Neuronal stem cell (in vitro differentiated cells): ENCODE data around the gene FANCM.
A peak's percentile ranks its signal among the peaks of the same experiment; 100 is the strongest.

Source experiments
- DNase-seq: peaks from one replicate; pipeline ENCODE4 v3.0.0-alpha.2; 2013; ENCODE audit warnings: low spot score
- H2AFZ ChIP-seq: one replicate; pipeline ENCODE4 v1.6.1; 2013; ENCODE audit warnings: mild to moderate bottlenecking, low read length, inconsistent platforms
- H2AK5ac ChIP-seq: 2 replicates; pipeline ENCODE4 v1.6.1; 2013; ENCODE audit warnings: low read depth, mild to moderate bottlenecking, inconsistent platforms, low read length, moderate library complexity, mixed read lengths
- H2BK120ac ChIP-seq: 2 replicates; pipeline ENCODE4 v1.6.1; 2013; ENCODE audit warnings: low read depth, mild to moderate bottlenecking, inconsistent platforms, low read length, moderate library complexity, mixed read lengths
- H2BK12ac ChIP-seq: one replicate; pipeline ENCODE4 v1.6.1; 2013; ENCODE audit warnings: low read length, inconsistent platforms
- H2BK15ac ChIP-seq: 2 replicates; pipeline ENCODE4 v1.6.1; 2013; ENCODE audit warnings: mild to moderate bottlenecking, low read length, inconsistent platforms, mixed read lengths
- H2BK5ac ChIP-seq: one replicate; pipeline ENCODE4 v1.6.1; 2013; ENCODE audit warnings: inconsistent platforms, mild to moderate bottlenecking, low read length, moderate library complexity
- H3K14ac ChIP-seq: one replicate; pipeline ENCODE4 v1.6.1; 2013; ENCODE audit warnings: low read length, inconsistent platforms
- H3K18ac ChIP-seq: 2 replicates; pipeline ENCODE4 v1.6.1; 2013; ENCODE audit warnings: low read length, inconsistent platforms
- H3K23ac ChIP-seq: 2 replicates; pipeline ENCODE4 v1.6.1; 2013; ENCODE audit warnings: low read depth, mild to moderate bottlenecking, mixed read lengths, low read length, inconsistent platforms; ENCODE audit not compliant: poor library complexity
- H3K27ac ChIP-seq: replicated peaks from 3 replicates; pipeline ENCODE4 v1.5.1; 2013; ENCODE audit warnings: low read length, inconsistent platforms
- H3K27me3 ChIP-seq, 3 experiments: 2 replicates each; pipeline ENCODE4 v1.6.1; 2013; ENCODE audit warnings: low read length in 3 of 3, mild to moderate bottlenecking in 2 of 3, inconsistent platforms in 1 of 3, low read depth in 1 of 3, mixed read lengths in 1 of 3, moderate library complexity in 1 of 3; ENCODE audit not compliant: control insufficient read depth in 3 of 3, insufficient read depth in 3 of 3
- H3K36me3 ChIP-seq, 2 donors: replicated peaks in 1 of 2; 2 replicates each; pipeline ENCODE4 v1.6.1; 2013; ENCODE audit warnings: low read length in 2 of 2; ENCODE audit not compliant: control insufficient read depth in 2 of 2, insufficient read depth in 2 of 2
- H3K4ac ChIP-seq: 2 replicates; pipeline ENCODE4 v1.6.1; 2013; ENCODE audit warnings: inconsistent platforms, mild to moderate bottlenecking, low read length, moderate library complexity
- H3K4me1 ChIP-seq, 2 donors: 1 replicate in 1 of 2; 2 replicates in 1 of 2; pipeline ENCODE4 v1.6.1; 2013; ENCODE audit warnings: low read length in 2 of 2, low read depth in 1 of 2; ENCODE audit not compliant: control insufficient read depth in 2 of 2, insufficient read depth in 1 of 2
- H3K4me2 ChIP-seq: one replicate; pipeline ENCODE4 v1.6.1; 2013; ENCODE audit warnings: mild to moderate bottlenecking, low read length, inconsistent platforms; ENCODE audit not compliant: insufficient read depth, poor library complexity, severe bottlenecking
- H3K4me3 ChIP-seq, 2 donors: 2 replicates each; pipeline ENCODE4 v1.5.1; 2013; ENCODE audit warnings: low read length in 2 of 2, mild to moderate bottlenecking in 2 of 2, inconsistent platforms in 1 of 2, moderate library complexity in 1 of 2
- H3K79me1 ChIP-seq: one replicate; pipeline ENCODE4 v1.6.1; 2013; ENCODE audit warnings: low read depth, mild to moderate bottlenecking, inconsistent platforms, low read length, moderate library complexity
- H3K9ac ChIP-seq: one replicate; pipeline ENCODE4 v1.6.1; 2013; ENCODE audit warnings: mild to moderate bottlenecking, low read depth, low read length, inconsistent platforms; ENCODE audit not compliant: poor library complexity
- H3K9me3 ChIP-seq, 2 donors: replicated peaks in 1 of 2; 2 replicates each; pipeline versions ENCODE3 to v1.6.1; 2013; ENCODE audit warnings: low read length in 2 of 2, mild to moderate bottlenecking in 2 of 2, inconsistent platforms in 1 of 2, low read depth in 1 of 2, mixed read lengths in 1 of 2, moderate library complexity in 1 of 2; ENCODE audit not compliant: control insufficient read depth in 2 of 2, insufficient read depth in 1 of 2
- H4K8ac ChIP-seq: one replicate; pipeline ENCODE4 v1.6.1; 2013; ENCODE audit warnings: low read depth, mild to moderate bottlenecking, inconsistent platforms, low read length, moderate library complexity
- H4K91ac ChIP-seq: one replicate; pipeline ENCODE4 v1.6.1; 2013; ENCODE audit warnings: low read length, low read depth, mild to moderate bottlenecking, inconsistent platforms; ENCODE audit not compliant: poor library complexity
- WGBS, 2 donors: extraction: QIAGEN DNeasy Blood & Tissue Kit; methylation state at CpG; one replicate each; pipeline ENCODE4 v1.1.7; 2013; ENCODE audit warnings: missing lambda C conversion rate in 2 of 2, mixed read lengths in 1 of 2; ENCODE audit not compliant: insufficient read length in 2 of 2, insufficient replicate concordance in 1 of 2; ENCODE audit errors: extremely low coverage in 2 of 2; 5-methylcytosine and 5-hydroxymethylcytosine counted together

Gene FANCM

GRCh38 chr14:45134051-45134958 is 1.4 kb upstream of the FANCM start, which contains the start of gene FKBP3:
FKBP3 (minus strand) TSS chr14:45134481; CDS start chr14:45134456, 25 bp downstream.
- Histone ChIP-seq H3K9me3 (no peaks in the 10 kb centered on the region), H3K23ac (peak within 1 kb of the TSS; percentile 75), H4K91ac (no peak within 1 kb of the TSS), H3K14ac (no peak within 1 kb of the TSS), H3K4ac (no peak within 1 kb of the TSS), H2AK5ac (no peak within 1 kb of the TSS), H2BK15ac (peak within 1 kb of the TSS; percentile 87), H4K8ac (peak within 1 kb of the TSS; percentile 30), H2BK5ac (peak within 1 kb of the TSS; percentile 97), H2AFZ (peak within 1 kb of the TSS; percentile 96), H3K27ac (peak within 1 kb of the TSS; percentile 79), H3K79me1 (peaks cover 5% of the 10 kb centered on the region), H3K4me3 (peak within 1 kb of the TSS; percentile 59 to 99), H3K9ac (peak within 1 kb of the TSS; percentile 98), H2BK120ac (no peak within 1 kb of the TSS), H3K36me3 (peaks cover 0 to 31% of the 10 kb centered on the region in 2 donors), H3K4me2 (peak within 1 kb of the TSS; percentile 95), H2BK12ac (no peak within 1 kb of the TSS), H3K4me1 (peaks cover 0 to 4% of the 10 kb centered on the region in 2 donors), H3K18ac (peak within 1 kb of the TSS; percentile 99), H3K27me3 (no peaks in the 10 kb centered on the region)
- peak; percentile 97 for DNase-seq
- no CpG with 5 or more reads among the region's 53 CpGs for WGBS, 2 donors

- Histone ChIP-seq H3K4ac (no peak overlapping the region), H3K4me3 (peak overlapping the region in 1 of 2 donors; percentile 59), H2BK120ac (no peak overlapping the region), H3K27ac (no peak overlapping the region), H3K9ac (no peak overlapping the region), H2BK5ac (no peak overlapping the region), H3K14ac (no peak overlapping the region), H2AFZ (peak overlapping the region; percentile 91), H4K8ac (no peak overlapping the region), H2BK15ac (no peak overlapping the region), H3K23ac (no peak overlapping the region), H2BK12ac (no peak overlapping the region), H3K18ac (no peak overlapping the region), H3K4me2 (peak overlapping the region; percentile 95), H4K91ac (no peak overlapping the region), H3K4me1 (peaks cover 0 to 4% of the 10 kb centered on the region in 2 donors), H3K27me3 (no peaks in the 10 kb centered on the region), H3K79me1 (peaks cover 5% of the 10 kb centered on the region), H3K9me3 (no peaks in the 10 kb centered on the region), H3K36me3 (peaks cover 0 to 22% of the 10 kb centered on the region in 2 donors), H2AK5ac (no peak overlapping the region)
- DNase-seq: no peak
- no CpG with 5 or more reads among the region's 7 CpGs for WGBS, 2 donors
Observed at GRCh38 chr14:45135156-45135555, 574 bp upstream of the FANCM start.

- H4K8ac ChIP-seq: no peak overlapping the region
- H3K27me3 ChIP-seq: no peaks in the 10 kb centered on the region
- H2AK5ac ChIP-seq: no peak overlapping the region
- no peak overlapping the region for H2BK12ac ChIP-seq
- H2BK15ac ChIP-seq: no peak overlapping the region
- peak overlapping the region; percentile 71 for H3K4me2 ChIP-seq
- no peak for DNase-seq
- H4K91ac ChIP-seq: no peak overlapping the region
- H2BK120ac ChIP-seq: no peak overlapping the region
- peak overlapping the region; percentile 86 for H2AFZ ChIP-seq
- H3K4me1 ChIP-seq: peaks cover 0 to 4% of the 10 kb centered on the region in 2 donors
- H3K36me3 ChIP-seq: peaks cover 0 to 17% of the 10 kb centered on the region in 2 donors
- no peaks in the 10 kb centered on the region for H3K9me3 ChIP-seq
- H3K4me3 ChIP-seq: peak overlapping the region; percentile 59 to 91
- H3K18ac ChIP-seq: peak overlapping the region; percentile 90
- no peak overlapping the region for H3K14ac ChIP-seq
- no CpG with 5 or more reads among the region's 7 CpGs for WGBS, 2 donors
- H3K23ac ChIP-seq: no peak overlapping the region
- peak overlapping the region; percentile 89 for H3K9ac ChIP-seq
- H3K79me1 ChIP-seq: peaks cover 5% of the 10 kb centered on the region
- no peak overlapping the region for H3K4ac ChIP-seq
- H2BK5ac ChIP-seq: peak overlapping the region; percentile 68
- H3K27ac ChIP-seq: peak overlapping the region; percentile 86
Observed at GRCh38 chr14:45136399-45136798, 669 bp downstream of the FANCM start.

- no peak overlapping the region for H3K4me3 ChIP-seq
- peaks cover 0 to 15% of the 10 kb centered on the region in 2 donors for H3K36me3 ChIP-seq
- no peak overlapping the region for H2BK15ac ChIP-seq
- no peak overlapping the region for H2AK5ac ChIP-seq
- H3K4ac ChIP-seq: no peak overlapping the region
- no peak overlapping the region for H2BK5ac ChIP-seq
- H3K9ac ChIP-seq: no peak overlapping the region
- no peak overlapping the region for H3K18ac ChIP-seq
- no peak overlapping the region for H3K23ac ChIP-seq
- peaks cover 0 to 2% of the 10 kb centered on the region in 2 donors for H3K9me3 ChIP-seq
- H3K4me1 ChIP-seq: peaks cover 0 to 4% of the 10 kb centered on the region in 2 donors
- H2AFZ ChIP-seq: no peak overlapping the region
- no peaks in the 10 kb centered on the region for H3K27me3 ChIP-seq
- H3K27ac ChIP-seq: no peak overlapping the region
- H4K8ac ChIP-seq: no peak overlapping the region
- no peak overlapping the region for H2BK12ac ChIP-seq
- H3K4me2 ChIP-seq: no peak overlapping the region
- DNase-seq: no peak
- H3K14ac ChIP-seq: no peak overlapping the region
- WGBS, 2 donors: no CpG with 5 or more reads among the region's 6 CpGs
- peaks cover 6% of the 10 kb centered on the region for H3K79me1 ChIP-seq
- H2BK120ac ChIP-seq: no peak overlapping the region
- H4K91ac ChIP-seq: no peak overlapping the region
Observed at GRCh38 chr14:45140661-45141187, 5.0 kb downstream of the FANCM start.
